Measurements from ENCODE around the gene DRG2. TPM values are rescaled to one million over a fixed set of nuclear protein-coding genes. Genes with fewer than 3 reads are reported as not detected.

DRG2 gene
- total RNA-seq, 1 donor from 2014 or later = 35.1 TPM

DNA sequence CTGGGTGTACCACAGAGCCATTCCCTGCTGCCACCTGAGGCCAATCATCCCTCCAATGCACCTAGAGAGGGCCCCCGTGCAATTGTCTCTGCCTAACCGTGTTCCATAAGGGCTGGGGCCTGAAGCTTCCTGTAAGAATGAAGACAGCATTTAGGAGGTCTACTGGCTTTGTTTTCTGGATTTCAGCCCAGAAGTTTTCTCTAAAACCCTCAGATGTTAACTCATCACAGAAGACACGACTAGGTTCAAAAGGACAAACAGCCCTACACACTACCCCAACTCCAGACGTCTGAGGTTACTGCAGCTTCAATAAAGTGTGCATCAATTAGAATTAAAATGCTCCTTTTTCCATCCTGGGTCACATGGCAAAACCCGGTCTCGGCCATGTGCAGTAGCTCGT, 10.8 kb upstream of the DRG2 start:
- ATAC-seq = no peak

DNA sequence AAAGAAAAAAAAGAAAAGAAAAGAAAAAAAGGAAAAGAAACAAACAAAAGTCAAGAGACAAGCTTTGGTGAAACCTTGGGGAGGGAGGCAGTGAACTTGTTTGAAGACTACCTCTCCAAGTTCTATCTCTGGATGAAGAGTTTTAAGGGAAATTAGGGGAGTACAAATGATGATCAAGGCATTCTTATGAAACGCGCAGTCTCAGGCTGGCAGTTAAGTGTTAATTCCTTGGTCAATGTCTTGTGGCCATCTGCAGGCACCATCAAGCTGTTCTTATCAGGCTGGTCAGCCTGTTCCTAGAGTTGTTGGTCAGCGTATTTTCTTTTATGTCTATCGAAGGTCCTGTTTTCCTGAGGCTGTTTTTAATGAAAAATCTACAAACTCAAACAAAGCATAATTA, 8.2 kb upstream of the DRG2 start:
- Histone ChIP-seq H3K9me3 (no peaks in the 10 kb centered on the region), H3K27ac (no peak overlapping the region), H3K36me3 (no peaks in the 10 kb centered on the region), H3K27me3 (peaks cover 6% of the 10 kb centered on the region), H3K4me1 (no peaks in the 10 kb centered on the region), H3K4me3 (no peak overlapping the region)
- DNase-seq = no peak
- TF ChIP-seq, protein P1, sequence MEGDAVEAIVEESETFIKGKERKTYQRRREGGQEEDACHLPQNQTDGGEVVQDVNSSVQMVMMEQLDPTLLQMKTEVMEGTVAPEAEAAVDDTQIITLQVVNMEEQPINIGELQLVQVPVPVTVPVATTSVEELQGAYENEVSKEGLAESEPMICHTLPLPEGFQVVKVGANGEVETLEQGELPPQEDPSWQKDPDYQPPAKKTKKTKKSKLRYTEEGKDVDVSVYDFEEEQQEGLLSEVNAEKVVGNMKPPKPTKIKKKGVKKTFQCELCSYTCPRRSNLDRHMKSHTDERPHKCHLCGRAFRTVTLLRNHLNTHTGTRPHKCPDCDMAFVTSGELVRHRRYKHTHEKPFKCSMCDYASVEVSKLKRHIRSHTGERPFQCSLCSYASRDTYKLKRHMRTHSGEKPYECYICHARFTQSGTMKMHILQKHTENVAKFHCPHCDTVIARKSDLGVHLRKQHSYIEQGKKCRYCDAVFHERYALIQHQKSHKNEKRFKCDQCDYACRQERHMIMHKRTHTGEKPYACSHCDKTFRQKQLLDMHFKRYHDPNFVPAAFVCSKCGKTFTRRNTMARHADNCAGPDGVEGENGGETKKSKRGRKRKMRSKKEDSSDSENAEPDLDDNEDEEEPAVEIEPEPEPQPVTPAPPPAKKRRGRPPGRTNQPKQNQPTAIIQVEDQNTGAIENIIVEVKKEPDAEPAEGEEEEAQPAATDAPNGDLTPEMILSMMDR (IDR thresholded peaks at IDR 0.05) = no peak
- no peak for ATAC-seq
- intact Hi-C loops (cut with DNase I) = no loop called here

More for the DNA sequence above, 10.8 kb upstream of the DRG2 start:
- Histone ChIP-seq H3K4me3 (no peak overlapping the region), H3K36me3 (no peaks in the 10 kb centered on the region), H3K27me3 (peaks cover 6% of the 10 kb centered on the region), H3K9me3 (no peaks in the 10 kb centered on the region), H3K4me1 (no peaks in the 10 kb centered on the region), H3K27ac (no peak overlapping the region)
- intact Hi-C loops (cut with DNase I) = no loop called here
- DNase-seq = no peak
- TF ChIP-seq, protein P1 (IDR thresholded peaks at IDR 0.05) = no peak

DNA sequence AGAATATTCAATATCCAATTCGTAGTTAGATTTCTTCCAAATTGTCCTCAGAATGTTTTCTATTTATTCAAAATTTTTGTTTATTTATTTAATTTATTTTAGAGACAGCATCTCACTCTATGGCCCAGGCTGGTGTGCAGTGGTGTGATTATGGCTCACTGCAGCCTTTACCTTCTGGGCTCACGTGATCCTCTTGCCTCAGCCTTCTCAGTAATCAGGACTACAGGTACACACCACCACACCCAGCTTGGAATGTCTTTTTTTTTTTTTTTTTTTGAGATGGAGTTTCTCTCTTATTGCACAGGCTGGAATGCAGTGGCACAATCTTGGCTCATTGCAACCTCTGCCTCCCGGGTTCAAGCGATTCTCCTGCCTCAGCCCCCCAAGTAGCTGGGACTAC, 3.5 kb upstream of the DRG2 start:
- peaks cover 9% of the 10 kb centered on the region for H3K4me1 ChIP-seq
- H3K4me3 ChIP-seq = no peak overlapping the region
- DNase-seq = no peak
- ATAC-seq = no peak
- H3K27me3 ChIP-seq = no peaks in the 10 kb centered on the region
- TF ChIP-seq, protein P1 (IDR thresholded peaks at IDR 0.05) = no peak
- no peak overlapping the region for H3K27ac ChIP-seq
- intact Hi-C loops (cut with DNase I) = no loop called here
- H3K9me3 ChIP-seq = no peaks in the 10 kb centered on the region
- H3K36me3 ChIP-seq = no peaks in the 10 kb centered on the region

DNA sequence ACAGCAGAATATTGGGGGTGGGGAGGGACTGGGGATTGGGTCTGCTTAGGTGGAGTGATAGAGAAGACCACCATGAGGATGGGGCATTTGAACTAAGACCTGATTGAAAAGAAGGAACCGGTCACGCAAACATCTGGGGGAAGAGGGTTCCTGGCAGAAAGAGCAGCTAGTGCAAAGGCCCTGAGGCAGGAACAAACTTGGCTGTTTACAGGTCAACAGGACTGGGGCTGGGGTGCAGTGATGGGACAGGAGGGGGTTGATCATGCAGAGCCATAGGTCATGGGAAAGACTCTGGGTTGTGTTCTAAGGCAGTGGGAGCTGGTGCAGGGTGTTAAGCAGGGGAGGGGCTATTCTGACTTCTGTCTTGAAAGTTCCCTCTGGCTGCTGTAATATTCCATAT, 1.9 kb downstream of the DRG2 start:
- no peaks in the 10 kb centered on the region for H3K27me3 ChIP-seq
- peaks cover 19% of the 10 kb centered on the region for H3K36me3 ChIP-seq
- TF ChIP-seq, protein P1 (IDR thresholded peaks at IDR 0.05) = no peak
- DNase-seq (no peak), ATAC-seq (no peak)
- no peaks in the 10 kb centered on the region for H3K9me3 ChIP-seq
- intact Hi-C loops (cut with DNase I) = no loop called here
- H3K27ac ChIP-seq = no peak overlapping the region
- peaks cover 9% of the 10 kb centered on the region for H3K4me1 ChIP-seq
- H3K4me3 ChIP-seq = no peak overlapping the region

DNA sequence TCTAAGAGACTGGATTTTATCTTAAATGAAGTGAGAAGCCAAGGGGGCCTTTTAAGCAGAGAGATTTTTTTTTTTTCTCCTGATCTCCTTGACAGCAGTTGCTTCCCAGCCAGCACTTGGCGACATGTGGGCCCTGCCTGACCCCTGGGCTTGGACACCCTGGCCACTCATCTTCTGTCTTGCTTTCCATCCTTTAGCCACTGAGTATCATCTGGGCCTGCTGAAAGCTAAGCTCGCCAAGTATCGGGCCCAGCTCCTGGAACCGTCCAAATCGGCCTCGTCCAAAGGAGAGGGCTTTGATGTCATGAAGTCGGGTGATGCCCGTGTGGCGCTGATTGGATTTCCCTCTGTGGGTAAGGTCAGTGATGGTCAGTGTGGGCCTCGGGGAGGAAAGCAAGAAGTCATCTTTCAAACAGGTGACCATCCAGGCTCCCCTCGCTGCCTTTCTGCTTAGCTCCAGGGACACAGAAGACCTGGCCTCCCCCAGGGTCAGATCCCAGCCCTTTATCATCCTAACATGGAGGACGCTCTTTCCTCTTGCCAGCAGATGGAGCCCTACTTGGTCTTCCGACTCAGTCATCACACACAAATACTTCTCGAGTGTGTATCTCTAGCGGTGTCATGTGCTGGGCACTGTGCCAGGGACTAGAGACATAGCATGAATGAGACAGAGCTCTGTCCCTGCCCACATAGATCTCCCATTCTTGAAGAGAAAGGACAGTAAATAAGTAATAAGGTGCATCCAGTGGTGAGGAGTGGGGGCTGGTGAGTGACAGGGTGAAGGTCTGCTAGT, 6.1 kb downstream of the DRG2 start:
- intact Hi-C loops (cut with DNase I) = no loop called here
- no peaks in the 10 kb centered on the region for H3K27me3 ChIP-seq
- peaks cover 56% of the 10 kb centered on the region for H3K36me3 ChIP-seq
- TF ChIP-seq, protein P1 (IDR thresholded peaks at IDR 0.05) = peak; percentile 29
- peaks cover 4% of the 10 kb centered on the region for H3K4me1 ChIP-seq
- no peak overlapping the region for H3K27ac ChIP-seq
- DNase-seq = no peak
- H3K4me3 ChIP-seq = no peak overlapping the region
- H3K9me3 ChIP-seq = no peaks in the 10 kb centered on the region
- peak; percentile 45 for ATAC-seq

Data from upper lobe of right lung (tissue), 1 donor.